Osteoblast (primary cell): ENCODE results near the gene UNK. TPM values are rescaled to one million over a fixed set of nuclear protein-coding genes. Genes with fewer than 3 reads are reported as not detected.
A peak's percentile ranks its signal among the peaks of the same experiment; 100 is the strongest.

Experiments
- DNase-seq: peaks from one replicate; pipeline ENCODE4 v3.0.0; 2011; ENCODE audit warnings: low spot score, mixed read lengths; ENCODE audit not compliant: insufficient read length; ENCODE audit errors: missing footprints
- H2AFZ ChIP-seq: 2 replicates; pipeline ENCODE4 v1.6.0; 2011; ENCODE audit warnings: mild to moderate bottlenecking, low read length
- H3K27ac ChIP-seq: 2 replicates; pipeline ENCODE4 v1.5.1; 2011; ENCODE audit warnings: mild to moderate bottlenecking, low read depth, low read length, moderate library complexity
- H3K27me3 ChIP-seq: 2 replicates; pipeline ENCODE4 v1.6.0; 2012; ENCODE audit warnings: mild to moderate bottlenecking, control low read depth, inconsistent platforms, low read length, moderate library complexity; ENCODE audit not compliant: insufficient read depth
- H3K36me3 ChIP-seq: 2 replicates; pipeline ENCODE4 v1.5.1; 2011; ENCODE audit warnings: mild to moderate bottlenecking, low read length, control low read depth, moderate library complexity; ENCODE audit not compliant: insufficient read depth
- H3K4me1 ChIP-seq: 2 replicates; pipeline ENCODE4 v1.5.1; 2011; ENCODE audit warnings: mild to moderate bottlenecking, low read length, control low read depth, moderate library complexity; ENCODE audit not compliant: insufficient read depth
- H3K4me2 ChIP-seq: 2 replicates; pipeline ENCODE4 v1.6.0; 2011; ENCODE audit warnings: mild to moderate bottlenecking, low read length; ENCODE audit not compliant: insufficient read depth
- H3K4me3 ChIP-seq: fragments of 200-600 bp; sonication (generic); 3 replicates; pipeline ENCODE4 v1.5.1; 2012; ENCODE audit warnings: mild to moderate bottlenecking, low read length, inconsistent platforms; ENCODE audit not compliant: insufficient read depth
- H3K79me2 ChIP-seq: 2 replicates; pipeline ENCODE4 v1.6.0; 2012; ENCODE audit warnings: mild to moderate bottlenecking, low read length, control low read depth, inconsistent platforms; ENCODE audit not compliant: insufficient read depth
- H3K9me3 ChIP-seq: 2 replicates; pipeline ENCODE4 v1.5.1; 2011; ENCODE audit warnings: low read depth, low read length, control low read depth
- H4K20me1 ChIP-seq: 2 replicates; pipeline ENCODE4 v1.6.0; 2012; ENCODE audit warnings: mild to moderate bottlenecking, low read length, control low read depth; ENCODE audit not compliant: insufficient read depth
- total RNA-seq: library from RNA; depleted of rRNA; stranded (reverse); fragments of >200 nt; gene quantifications from 2 replicates; pipeline ENCODE4 v1.2.3, GENCODE V29; 2012
- TF ChIP-seq, protein P1 (sequence below): IDR thresholded peaks from 2 replicates; pipeline ENCODE4 v1.5.1; 2011; ENCODE audit warnings: mild to moderate bottlenecking, low read depth, low read length, moderate library complexity; ENCODE audit errors: extremely low read depth

The UNK gene
- total RNA-seq, 1 donor = 18.5 TPM

DNA sequence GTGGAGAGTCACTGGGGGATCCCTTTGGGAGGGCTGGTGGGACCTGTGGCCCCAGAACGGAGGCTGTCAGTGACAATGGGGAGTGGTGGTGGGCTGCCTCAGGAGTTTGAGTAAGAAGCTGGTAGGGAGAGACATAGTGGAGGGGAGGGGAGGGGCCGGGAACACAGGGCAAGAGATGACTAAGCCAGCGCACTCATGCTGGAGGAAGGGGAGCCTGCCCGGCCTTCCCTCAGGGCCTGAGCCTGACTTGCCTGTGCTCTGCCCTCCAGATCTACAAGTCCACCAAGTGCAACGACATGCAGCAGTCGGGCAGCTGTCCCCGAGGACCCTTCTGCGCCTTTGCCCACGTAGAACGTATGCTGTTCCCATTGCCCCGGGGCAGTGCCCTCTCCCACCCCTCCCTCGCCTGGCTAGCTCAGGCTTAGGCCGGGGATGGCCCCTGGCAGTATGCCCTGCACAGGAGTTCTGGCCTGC is 30.3 kb downstream of the UNK start:
- peaks cover 2% of the 10 kb centered on the region for H4K20me1 ChIP-seq
- DNase-seq = peak; percentile 99
- H3K4me3 ChIP-seq = no peak overlapping the region
- H3K4me2 ChIP-seq = no peak overlapping the region
- peak overlapping the region; percentile 65 for H3K27ac ChIP-seq
- peaks cover 56% of the 10 kb centered on the region for H3K36me3 ChIP-seq
- no peaks in the 10 kb centered on the region for H3K79me2 ChIP-seq
- peak overlapping the region; percentile 66 for H2AFZ ChIP-seq
- TF ChIP-seq, protein P1, sequence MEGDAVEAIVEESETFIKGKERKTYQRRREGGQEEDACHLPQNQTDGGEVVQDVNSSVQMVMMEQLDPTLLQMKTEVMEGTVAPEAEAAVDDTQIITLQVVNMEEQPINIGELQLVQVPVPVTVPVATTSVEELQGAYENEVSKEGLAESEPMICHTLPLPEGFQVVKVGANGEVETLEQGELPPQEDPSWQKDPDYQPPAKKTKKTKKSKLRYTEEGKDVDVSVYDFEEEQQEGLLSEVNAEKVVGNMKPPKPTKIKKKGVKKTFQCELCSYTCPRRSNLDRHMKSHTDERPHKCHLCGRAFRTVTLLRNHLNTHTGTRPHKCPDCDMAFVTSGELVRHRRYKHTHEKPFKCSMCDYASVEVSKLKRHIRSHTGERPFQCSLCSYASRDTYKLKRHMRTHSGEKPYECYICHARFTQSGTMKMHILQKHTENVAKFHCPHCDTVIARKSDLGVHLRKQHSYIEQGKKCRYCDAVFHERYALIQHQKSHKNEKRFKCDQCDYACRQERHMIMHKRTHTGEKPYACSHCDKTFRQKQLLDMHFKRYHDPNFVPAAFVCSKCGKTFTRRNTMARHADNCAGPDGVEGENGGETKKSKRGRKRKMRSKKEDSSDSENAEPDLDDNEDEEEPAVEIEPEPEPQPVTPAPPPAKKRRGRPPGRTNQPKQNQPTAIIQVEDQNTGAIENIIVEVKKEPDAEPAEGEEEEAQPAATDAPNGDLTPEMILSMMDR = no peak
- peaks cover 15% of the 10 kb centered on the region for H3K4me1 ChIP-seq
- no peaks in the 10 kb centered on the region for H3K9me3 ChIP-seq
- H3K27me3 ChIP-seq = no peaks in the 10 kb centered on the region

DNA sequence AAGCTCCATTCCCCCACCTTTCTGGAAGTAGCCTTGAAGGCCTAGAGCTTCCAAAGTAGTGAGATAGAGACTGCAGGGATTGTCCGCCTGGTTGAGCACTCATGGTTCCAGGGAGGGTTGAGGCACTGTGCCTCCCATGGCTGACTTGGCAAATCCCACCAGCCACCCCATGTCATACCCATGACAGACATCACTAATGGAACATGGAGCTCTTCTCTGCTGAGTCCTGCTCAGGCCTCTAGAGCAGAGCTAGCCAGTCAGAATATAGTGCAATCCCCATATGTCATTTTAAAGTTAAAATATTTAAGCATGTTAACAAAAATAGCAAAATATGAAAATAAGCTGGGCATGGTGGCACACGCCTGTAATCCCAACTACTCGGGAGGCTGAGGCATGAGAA is 30.8 kb downstream of the UNK start:
- peak; percentile 54 for DNase-seq
- Histone ChIP-seq H4K20me1 (no peaks in the 10 kb centered on the region), H2AFZ (peak overlapping the region; percentile 66), H3K79me2 (no peaks in the 10 kb centered on the region), H3K4me1 (peaks cover 12% of the 10 kb centered on the region), H3K27ac (peak overlapping the region; percentile 65), H3K4me3 (no peak overlapping the region), H3K4me2 (no peak overlapping the region), H3K27me3 (no peaks in the 10 kb centered on the region), H3K9me3 (no peaks in the 10 kb centered on the region), H3K36me3 (peaks cover 61% of the 10 kb centered on the region)
- TF ChIP-seq, protein P1 = no peak

DNA sequence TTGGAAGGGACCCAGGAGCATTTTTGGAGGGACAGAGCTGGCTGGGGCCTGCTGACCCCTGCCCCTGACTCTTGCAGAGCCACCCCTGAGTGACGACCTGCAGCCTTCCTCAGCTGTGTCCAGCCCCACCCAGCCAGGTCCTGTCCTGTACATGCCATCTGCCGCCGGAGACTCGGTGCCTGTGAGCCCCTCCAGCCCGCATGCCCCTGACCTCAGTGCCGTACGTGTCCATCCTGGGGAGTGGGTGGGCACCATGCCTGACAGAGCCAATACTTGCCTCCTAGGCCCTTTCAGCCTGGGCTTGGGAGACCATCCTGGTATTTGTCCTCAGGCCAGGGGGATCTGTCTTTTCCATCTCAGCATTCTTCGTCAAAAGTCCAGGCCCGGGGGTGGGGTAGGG is 32.1 kb downstream of the UNK start:
- H3K36me3 ChIP-seq = peaks cover 67% of the 10 kb centered on the region
- TF ChIP-seq, protein P1 = no peak
- H3K4me3 ChIP-seq = no peak overlapping the region
- no peak for DNase-seq
- H3K27me3 ChIP-seq = no peaks in the 10 kb centered on the region
- H3K9me3 ChIP-seq = no peaks in the 10 kb centered on the region
- no peak overlapping the region for H3K4me2 ChIP-seq
- no peak overlapping the region for H2AFZ ChIP-seq
- no peak overlapping the region for H3K27ac ChIP-seq
- H3K4me1 ChIP-seq = peaks cover 12% of the 10 kb centered on the region
- H4K20me1 ChIP-seq = no peaks in the 10 kb centered on the region
- H3K79me2 ChIP-seq = no peaks in the 10 kb centered on the region

DNA sequence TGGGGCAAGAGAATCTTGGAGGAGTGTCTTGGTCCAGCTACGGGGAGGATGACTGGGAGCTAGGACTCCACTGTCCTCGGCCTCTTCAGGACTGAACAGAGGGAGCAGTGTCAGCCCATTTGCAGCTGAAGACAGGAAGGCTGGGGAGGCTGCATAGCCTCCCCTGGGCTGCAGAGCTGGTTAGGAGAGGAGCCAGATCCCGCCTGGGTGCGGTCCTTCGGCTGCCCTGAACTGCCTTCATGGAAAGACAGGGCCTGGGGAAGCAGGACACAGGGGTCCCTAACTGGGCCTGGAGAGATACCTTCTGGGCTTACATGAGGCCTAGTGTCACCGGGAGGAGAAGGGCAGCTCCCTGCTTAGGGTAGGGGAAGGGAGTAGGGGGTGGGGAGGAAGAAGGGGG is 33.0 kb downstream of the UNK start:
- H3K4me1 ChIP-seq = peaks cover 12% of the 10 kb centered on the region
- TF ChIP-seq, protein P1 = no peak
- H2AFZ ChIP-seq = no peak overlapping the region
- no peak for DNase-seq
- H3K27ac ChIP-seq = no peak overlapping the region
- H4K20me1 ChIP-seq = no peaks in the 10 kb centered on the region
- no peak overlapping the region for H3K4me2 ChIP-seq
- H3K36me3 ChIP-seq = peaks cover 59% of the 10 kb centered on the region
- H3K27me3 ChIP-seq = no peaks in the 10 kb centered on the region
- no peaks in the 10 kb centered on the region for H3K79me2 ChIP-seq
- H3K9me3 ChIP-seq = no peaks in the 10 kb centered on the region
- H3K4me3 ChIP-seq = no peak overlapping the region
